Activated CD8-positive, alpha-beta memory T cell treated with anti-CD3 and anti-CD28 coated beads for 24 hours (primary cell): ENCODE data around the gene ELOA.
A peak's percentile ranks its signal among the peaks of the same experiment; 100 is the strongest.

ENCODE experiments used
- DNase-seq: peaks from one replicate; pipeline ENCODE4 v3.0.0-alpha.2; 2020

ELOA gene

GRCh38 chr1:23803674-23804073 is 60.4 kb downstream of the ELOA start:
- DNase-seq = no peak

GRCh38 chr1:23804183-23804835 is 61.0 kb downstream of the ELOA start:
- no peak for DNase-seq

- no peak for DNase-seq
These were observed 61.8 kb downstream of the ELOA start for GRCh38 chr1:23805025-23805424.

GRCh38 chr1:23806280-23806679 is 63.0 kb downstream of the ELOA start:
- no peak for DNase-seq

- DNase-seq = no peak
These were observed 64.2 kb downstream of the ELOA start for GRCh38 chr1:23807453-23807852.

- peak; percentile 89 for DNase-seq
These were observed 66.5 kb downstream of the ELOA start for GRCh38 chr1:23809751-23810171.

- DNase-seq = peak; percentile 78
These were observed 67.7 kb downstream of the ELOA start for GRCh38 chr1:23810818-23811540.
